HepG2 (cell line): Measurements from ENCODE around the gene TMEM183A.

ENCODE experiments used
- CTCF ChIP-seq: sonication (generic); formaldehyde crosslinking; IDR thresholded peaks from 2 replicates; pipeline ENCODE4 v1.5.0; 2020; ENCODE audit warnings: mild to moderate bottlenecking, missing genetic modification reagents, moderate library complexity
- NONO ChIP-seq, 2 experiments: fragments of 450-650 bp in 1 of 2; sonication (generic) in 1 of 2; formaldehyde crosslinking in 1 of 2; IDR thresholded peaks in 1 of 2; conservative IDR thresholded peaks in 1 of 2; 2 replicates each; pipeline versions ENCODE4 v1.6.1 to v1.8.0; 2017 to 2022; ENCODE audit warnings: mild to moderate bottlenecking in 1 of 2, missing genetic modification reagents in 1 of 2, moderate library complexity in 1 of 2
- ZNF280D ChIP-seq: sonication (generic); formaldehyde crosslinking; IDR thresholded peaks from 2 replicates; pipeline ENCODE4 v1.5.1; 2020; ENCODE audit warnings: mild to moderate bottlenecking, missing genetic modification reagents
- ZNF639 ChIP-seq: conservative IDR thresholded peaks from 2 replicates; pipeline ENCODE4 v1.6.1; 2018; ENCODE audit warnings: missing genetic modification reagents

GRCh38 chr1:203065191-203065590, 58.0 kb downstream of the TMEM183A start:
- TF ChIP-seq CTCF (CRISPR knock-in tag) (no peak), ZNF280D (CRISPR knock-in tag) (no peak), ZNF639 (CRISPR knock-in tag) (no peak), NONO (IDR thresholded peaks at IDR 0.05) (no peak), NONO (CRISPR knock-in tag; conservative IDR thresholded peaks at IDR 0.05) (no peak)
